Left hindlimb (tissue), 1 donor: ENCODE data around the gene GOLGA6B.
"Not testable (repeated sequence)": the region's sequence is repeated elsewhere in the genome, so short reads cannot be mapped to it uniquely, and the experiment has no call there.

Experiments
- DNase-seq: peaks from one replicate; pipeline ENCODE4 v3.0.0-alpha.2; 2018

GOLGA6B gene

DNA sequence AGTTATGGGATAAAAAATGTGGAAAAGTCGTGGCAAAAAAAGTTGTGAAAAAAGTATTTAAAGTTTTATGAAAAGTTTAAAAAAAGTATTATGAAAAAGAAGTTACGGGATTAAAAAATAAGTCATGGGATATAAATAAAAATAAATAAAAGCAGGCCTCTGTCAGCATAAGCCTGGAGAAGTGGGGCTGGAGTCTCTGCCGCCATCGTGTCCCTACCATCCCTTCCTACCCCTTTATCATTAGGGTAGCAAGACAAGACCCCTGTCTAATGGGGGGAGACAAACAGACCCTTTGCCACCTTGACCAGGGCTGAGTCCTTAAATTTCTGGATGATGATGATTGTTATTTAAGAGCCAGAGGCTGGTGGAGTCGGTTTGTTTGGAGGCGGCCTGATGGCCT lies 15.3 kb downstream of the GOLGA6B start:
- not testable (repeated sequence) for DNase-seq

DNA sequence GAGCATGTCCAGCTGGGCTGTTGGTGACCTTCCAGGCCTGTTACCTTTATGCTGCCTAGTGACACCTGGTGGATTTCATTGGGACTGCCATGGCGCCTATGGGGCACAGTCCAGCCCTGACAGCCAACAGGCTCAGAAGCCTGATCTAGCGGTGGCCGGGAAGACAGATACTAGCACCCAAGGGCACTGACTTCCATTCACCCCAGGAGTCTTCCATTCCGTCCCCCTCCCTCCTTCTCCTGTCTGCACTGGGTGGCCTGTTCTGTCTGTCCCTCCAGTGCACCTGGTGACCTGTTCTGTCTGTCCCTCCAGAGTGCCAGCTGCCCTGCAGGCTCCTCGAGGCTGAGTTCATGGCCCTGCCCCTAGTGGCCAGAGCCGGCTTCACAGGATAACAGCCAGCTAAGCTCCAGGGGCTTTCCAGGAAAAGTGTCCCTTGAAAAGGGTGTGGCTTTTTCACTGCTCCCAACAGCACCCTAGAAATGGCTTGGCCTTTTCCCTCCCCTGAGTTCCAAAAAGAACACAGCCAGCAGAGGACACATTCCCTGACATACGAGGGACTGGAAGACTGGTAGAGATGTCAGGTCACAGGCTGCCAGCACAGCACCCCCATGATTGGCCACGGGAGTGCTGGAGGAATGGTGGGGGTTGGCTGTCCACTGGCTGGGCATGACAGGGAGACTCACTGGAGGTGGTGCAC lies 16.3 kb downstream of the GOLGA6B start:
- DNase-seq = peak; percentile 61

DNA sequence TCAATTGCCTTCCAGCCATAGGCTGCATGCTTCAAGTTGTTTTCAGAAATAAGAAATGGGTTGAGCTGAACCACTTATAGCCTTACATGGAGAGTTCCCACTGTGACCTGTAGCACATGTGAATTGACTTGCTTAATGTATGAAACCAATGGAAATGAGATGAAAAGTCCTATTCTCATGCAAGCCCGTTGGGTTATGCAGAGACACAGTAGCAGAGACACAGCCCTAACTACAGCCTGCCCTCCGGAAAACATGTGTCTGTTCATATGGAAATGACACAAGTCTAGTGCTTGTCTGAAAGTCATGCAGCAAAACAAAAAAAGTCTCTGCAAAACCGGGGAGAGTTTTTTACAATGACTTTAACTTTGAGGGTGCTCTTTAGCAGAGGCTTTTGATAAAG lies 17.0 kb downstream of the GOLGA6B start:
- DNase-seq = no peak

DNA sequence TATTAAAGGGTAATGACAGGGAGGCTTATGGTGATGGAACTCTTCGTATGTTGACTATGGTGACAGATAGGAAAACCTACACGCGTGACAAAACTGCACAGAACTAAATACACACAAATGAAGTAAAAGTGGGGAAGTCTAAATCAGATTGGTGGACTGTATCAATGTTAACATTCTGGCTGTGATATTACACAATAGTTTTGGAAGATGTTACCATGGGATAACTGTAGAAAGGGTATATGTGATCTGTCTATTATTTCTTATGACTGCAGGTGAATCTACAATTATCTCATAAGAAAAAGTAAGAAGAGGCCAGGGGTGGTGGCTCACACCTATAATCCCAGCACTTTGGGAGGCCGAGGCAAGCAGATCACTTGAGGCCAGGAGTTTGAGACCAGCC lies 22.3 kb downstream of the GOLGA6B start:
- DNase-seq = no peak

DNA sequence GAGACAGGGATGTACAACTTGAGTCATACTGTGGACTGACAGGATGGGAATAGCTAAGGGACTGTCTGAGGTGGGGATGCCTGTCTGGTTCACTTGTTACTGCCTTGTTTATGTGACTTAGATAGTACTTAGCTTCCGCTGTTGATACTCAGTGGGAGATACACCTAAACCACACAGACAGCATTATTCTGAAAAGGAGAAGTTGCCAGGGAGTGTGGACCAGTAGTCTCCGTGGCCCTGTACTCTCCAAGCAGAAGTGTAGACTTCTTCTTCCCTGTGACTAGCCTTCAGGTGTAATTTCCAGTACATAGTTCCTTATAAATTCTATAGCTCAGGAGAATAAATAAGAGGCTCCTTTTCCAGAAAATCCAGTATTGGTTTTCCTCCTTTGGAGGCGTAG lies 26.4 kb downstream of the GOLGA6B start:
- no peak for DNase-seq

DNA sequence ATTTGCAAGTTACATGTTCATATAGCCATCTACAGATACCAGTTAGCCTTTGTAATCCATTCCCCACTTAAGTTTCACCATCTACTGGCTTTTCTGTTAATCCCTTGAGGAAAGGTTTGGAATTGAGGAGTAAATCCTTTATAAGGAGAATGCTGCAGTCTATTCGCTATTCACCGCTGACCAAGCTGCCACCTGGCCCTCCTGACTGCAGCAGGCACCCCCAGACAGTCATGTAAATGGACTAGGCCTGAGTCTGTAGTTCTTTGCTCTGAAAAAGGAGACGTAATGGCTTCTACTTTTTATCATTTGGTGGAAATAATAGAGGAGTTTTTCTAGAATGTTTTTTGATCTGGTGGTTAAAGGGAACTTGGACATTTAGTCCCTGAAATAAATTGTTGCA lies 28.3 kb downstream of the GOLGA6B start:
- DNase-seq = no peak

DNA sequence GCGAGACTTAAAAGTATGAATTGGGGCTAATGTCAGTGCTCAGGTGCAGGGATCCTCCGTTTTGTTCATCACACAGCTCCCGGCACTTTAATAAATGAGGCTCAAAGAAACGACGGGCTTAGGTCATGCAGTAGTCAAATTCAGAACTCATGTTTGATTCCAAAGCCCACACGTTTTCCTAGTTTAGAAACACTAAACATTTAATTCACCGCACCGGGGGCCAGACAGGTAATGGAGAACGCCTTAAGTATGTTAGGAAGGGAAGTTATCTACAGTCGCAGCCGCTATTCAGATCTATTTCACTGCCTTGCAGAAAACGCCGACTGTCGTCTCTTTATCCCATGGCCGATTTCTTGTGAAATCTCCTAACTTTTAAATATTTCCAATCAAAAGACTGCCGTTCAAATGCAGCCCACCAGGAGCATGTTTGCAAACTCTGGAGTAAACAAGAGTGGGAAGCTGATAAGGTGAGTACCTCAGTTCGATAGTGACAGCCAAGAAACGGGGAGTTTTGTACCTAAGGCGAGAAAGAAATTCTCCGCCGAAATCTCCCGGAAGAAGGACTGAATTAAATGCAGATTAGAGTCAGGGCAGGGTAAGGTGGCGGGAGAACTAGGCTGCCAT lies 30.9 kb downstream of the GOLGA6B start:
- no peak for DNase-seq

DNA sequence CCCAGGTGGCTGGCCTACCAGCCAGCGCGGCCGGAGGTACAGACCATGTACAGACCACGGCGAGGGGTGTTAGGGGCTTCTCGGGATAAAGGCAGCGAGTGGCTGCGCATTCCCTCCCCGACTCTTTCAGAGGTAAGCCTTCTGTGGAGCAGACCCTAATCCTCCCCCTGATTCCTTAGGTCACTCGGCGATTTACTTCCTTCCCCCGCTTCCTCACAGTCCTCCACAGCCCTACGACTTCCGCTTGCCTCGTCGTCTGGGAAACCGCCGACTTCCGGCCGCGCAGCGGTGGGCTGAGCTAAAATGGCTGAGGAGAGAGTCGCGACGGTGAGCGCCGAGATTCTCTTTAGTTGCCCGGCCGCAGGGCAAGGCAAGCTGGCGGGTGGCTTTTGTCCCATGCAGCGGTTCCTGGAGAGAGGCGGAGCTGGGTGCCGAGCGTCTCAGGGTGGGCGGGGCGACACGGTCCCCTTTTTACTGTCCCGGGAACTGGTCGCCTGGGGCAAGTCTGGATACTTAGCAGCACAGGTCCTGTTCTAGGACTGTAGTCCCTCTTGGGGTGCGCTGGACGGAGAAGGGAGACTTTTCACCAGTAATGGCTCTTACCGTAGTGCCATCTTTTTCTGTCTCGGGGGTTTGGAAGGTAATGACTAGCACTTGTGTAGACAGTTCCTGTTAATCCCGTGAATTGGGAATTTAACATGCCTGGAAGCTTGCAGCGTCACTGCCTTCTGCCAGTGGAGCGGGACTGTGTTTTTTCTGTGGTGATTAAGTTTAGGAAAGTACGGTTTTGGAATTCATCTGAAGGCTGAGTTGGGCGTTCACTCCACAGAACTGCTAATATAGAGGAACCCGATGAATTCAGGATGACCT lies 31.7 kb downstream of the GOLGA6B start, which contains the start of the genes BBS4 and HIGD2B:
Gene BBS4, plus strand, starts transcription at position 283 of the 870 bp plus-strand sequence. Its CDS starts 21 bp downstream, at position 304.
Gene HIGD2B, minus strand, starts transcription at position 258 of the 870 bp plus-strand sequence. CDS start 9,808 bp downstream, outside the sequence.
- DNase-seq = peak; percentile 94

DNA sequence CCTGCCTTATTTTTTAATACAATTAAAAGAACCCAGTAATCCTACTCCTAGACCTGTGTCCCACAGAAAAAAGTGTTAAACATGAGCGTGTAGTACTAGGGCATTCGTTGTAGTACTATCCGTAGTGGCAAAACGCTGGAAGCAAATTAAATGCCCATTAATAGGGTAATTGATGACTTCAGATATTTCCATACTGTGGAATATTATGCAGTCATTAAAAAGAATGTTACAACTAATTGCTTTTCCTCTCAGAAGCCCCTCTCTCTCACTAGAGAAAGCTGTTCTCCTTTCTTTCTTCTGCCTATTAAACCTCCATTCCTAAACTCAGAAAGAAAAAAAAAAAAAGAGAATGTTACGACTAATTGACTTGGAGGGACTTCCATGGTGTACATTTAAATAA lies 34.2 kb downstream of the GOLGA6B start:
- DNase-seq = no peak

DNA sequence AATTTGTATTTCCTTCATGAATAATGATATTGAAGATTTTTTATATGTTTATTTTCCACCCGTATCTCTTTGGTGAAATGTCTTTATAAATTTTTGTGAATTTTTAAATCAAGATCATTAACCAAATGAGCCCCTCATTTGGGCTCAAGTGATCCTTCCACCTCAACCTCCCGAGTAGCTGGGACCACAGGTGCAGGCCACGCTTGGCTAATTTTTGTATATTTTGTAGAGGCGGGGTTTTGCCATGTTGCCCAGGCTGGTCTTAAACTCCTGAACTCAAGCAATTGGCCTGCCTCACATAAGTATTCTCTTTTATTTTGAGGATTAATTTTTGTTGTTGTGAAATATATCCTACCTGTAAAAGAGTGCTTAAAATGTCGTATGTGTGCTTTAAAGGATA lies 36.4 kb downstream of the GOLGA6B start:
- no peak for DNase-seq

DNA sequence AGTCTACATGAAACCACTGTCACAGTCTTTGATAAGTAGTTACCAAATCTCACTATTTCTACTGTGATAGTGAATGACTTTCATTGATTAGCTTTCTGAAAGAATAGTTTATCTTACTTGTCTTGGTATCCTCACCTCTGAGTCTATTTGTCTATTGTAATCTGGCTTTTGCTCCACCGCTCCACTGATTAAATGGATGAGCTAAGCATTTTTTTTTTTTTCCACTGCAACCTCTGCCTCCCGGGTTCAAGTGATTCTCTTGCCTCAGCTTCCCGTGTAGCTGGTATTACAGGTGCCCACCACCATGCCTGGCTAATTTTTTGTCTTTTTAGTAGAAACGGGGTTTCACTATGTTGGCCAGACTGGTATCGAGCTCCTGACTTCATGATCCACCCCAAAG lies 44.4 kb downstream of the GOLGA6B start:
- no peak for DNase-seq

DNA sequence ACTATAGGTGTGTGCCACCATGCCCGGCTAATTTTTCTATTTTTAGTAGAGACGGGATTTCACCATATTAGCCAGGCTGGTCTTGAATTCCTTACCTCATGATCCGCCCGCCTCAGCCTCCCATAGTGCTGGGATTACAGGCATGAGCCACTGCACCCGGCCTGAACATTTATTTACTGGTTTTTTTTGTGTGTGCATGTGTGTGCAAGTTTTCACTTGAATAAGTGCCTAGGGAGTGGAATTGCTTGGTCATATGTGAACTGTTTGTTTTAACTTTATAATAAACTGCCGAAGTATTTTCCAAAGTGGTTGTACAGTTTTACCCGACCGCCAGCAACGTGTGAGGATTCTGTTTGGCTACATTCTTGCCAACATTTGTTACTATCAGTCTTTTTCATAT lies 45.6 kb downstream of the GOLGA6B start:
- no peak for DNase-seq

DNA sequence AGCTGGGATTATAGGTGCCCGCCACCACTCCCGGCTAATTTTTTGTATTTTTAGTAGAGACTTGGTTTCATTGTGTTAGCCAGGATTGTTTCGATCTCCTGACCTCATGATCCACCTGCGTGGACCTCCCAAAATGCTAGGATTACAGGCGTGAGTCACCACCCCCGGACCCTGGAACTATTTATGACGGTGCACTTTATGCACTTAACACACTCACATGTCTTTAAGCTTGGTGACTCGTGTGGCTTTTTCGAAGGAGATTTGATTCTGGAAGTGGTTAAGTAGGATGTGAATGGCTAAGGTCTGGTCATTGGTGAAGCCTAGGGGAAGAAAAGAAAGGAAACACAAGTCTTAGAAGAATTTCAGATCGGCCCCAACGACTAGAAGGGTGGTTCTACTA lies 51.8 kb downstream of the GOLGA6B start:
- no peak for DNase-seq

DNA sequence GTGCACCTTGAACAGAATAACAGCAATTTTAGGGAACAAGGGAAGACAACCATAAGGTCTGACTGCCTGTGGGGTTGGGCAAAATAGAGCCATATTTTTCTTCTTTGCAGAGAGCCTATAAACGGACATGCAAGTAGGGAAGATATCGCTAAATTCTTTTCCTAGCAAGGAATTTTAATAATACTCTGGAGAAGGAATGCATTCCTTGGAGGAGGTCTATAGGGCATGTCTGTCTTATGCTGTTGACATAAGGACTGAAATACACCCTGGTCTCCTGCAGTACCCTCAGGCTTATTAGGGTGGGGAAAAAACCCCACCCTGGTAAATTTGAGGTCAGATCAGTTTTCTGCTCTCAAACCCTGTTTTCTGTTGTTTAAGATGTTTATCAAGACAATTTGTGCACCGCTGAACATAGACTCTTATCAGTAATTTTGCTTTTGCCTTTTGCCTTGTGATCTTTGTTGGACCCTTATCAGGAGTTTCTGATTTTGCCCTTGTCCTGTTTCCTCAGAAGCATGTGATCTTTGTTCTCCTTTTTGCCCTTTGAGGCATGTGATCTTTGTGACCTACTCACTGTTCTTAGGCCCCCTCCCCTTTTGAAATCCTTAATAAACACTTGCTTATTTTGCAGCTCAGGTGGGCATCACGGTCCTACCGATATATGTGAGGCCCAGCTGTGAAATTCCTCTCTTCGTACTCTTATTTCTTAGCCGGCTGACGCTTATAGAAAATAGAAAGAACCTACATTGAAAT lies 54.2 kb downstream of the GOLGA6B start:
- DNase-seq = not testable (repeated sequence)
